G401.6 (cell line): Measurements from ENCODE around the gene DNAJB2.
"Not testable (repeated sequence)": the region's sequence is repeated elsewhere in the genome, so short reads cannot be mapped to it uniquely, and the experiment has no call there.

Source experiments
- FAIRE-seq: peaks from 2 replicates; lab custom pipeline; 2012; peaks lifted over from hg19 to GRCh38; lab: Jason Lieb, UNC

The DNAJB2 gene

DNA sequence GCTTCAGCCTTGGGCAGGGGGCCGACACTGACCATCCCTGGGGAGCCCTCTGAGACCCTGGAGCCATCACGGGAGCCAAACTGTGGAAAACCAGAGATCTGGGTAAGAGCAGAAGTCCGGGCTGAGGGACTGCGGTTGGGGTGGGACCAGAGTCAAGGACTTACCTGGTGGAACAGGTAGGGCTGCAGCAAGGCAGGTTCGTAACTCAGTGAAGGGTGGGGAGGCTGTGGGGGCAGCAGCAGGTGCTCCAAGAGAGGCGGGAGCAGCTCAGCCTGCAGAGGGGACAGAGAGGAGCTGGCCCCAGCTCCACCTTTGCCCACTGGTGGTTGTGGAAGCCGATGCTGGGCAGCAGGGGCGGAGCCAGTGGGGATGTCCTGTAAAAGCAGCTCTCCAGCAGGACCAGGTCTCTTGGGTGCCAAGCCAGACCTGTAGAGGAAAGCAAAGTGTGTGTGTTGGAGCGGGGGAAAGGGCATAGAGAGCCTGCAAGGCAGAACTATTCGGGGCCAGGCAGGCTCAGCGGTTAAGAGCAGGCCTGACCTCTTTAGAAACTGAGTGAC, 23.3 kb downstream of the DNAJB2 start:
- FAIRE-seq: no peak

DNA sequence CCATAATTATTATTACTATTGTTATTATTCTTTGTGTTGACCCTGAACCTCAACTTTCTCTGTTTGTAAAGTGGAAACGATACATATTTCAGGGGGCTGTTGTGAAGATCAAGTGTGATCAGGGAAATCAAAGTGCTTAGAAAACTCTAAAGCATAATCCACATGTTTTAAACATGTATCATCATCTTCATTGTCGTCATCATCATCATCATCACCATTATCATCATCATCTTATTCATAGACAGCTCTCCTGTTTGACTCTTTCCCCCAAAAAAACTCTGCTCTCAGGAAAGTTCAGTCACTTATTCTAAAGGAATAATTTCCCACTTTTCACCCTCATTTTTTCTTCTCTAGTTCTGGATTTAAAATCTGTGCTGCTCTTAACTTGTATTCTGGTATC, 25.1 kb downstream of the DNAJB2 start:
- no peak for FAIRE-seq

- no peak for FAIRE-seq
These were observed 26.9 kb downstream of the DNAJB2 start for GRCh38 chr2:219306047-219306446.

GRCh38 chr2:219308142-219309101, 29.3 kb downstream of the DNAJB2 start:
- FAIRE-seq: no peak

DNA sequence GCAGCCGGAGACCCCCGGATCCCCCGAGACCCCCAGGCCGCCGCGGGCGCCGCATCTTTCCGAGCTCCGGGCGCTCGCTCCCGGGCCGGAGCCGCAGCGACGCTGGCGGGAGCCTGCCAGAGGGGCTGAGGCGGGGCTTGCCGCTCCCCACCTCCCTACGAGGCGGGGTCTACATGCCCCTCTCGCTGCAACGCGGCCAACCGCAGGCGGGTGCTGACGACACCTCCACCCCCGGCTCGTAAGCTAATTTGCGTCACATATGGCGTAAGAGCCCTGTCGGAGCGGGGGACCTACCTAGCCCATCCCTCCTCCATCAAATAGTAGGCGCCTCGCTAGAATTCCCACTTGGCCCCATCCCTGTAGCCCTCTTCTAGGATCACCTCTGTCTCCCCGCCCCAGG, 30.1 kb downstream of the DNAJB2 start, which contains the start of gene PTPRN:
PTPRN (minus strand) TSS at position 124 of the 400 bp plus-strand sequence; CDS start at position 55, 69 bp downstream.
- FAIRE-seq: no peak

GRCh38 chr2:219312683-219313263, 33.6 kb downstream of the DNAJB2 start:
- FAIRE-seq: not testable (repeated sequence)

- FAIRE-seq: no peak
These were observed 35.8 kb downstream of the DNAJB2 start for GRCh38 chr2:219314804-219315468.

GRCh38 chr2:219323434-219323833, 44.3 kb downstream of the DNAJB2 start:
- FAIRE-seq: no peak

DNA sequence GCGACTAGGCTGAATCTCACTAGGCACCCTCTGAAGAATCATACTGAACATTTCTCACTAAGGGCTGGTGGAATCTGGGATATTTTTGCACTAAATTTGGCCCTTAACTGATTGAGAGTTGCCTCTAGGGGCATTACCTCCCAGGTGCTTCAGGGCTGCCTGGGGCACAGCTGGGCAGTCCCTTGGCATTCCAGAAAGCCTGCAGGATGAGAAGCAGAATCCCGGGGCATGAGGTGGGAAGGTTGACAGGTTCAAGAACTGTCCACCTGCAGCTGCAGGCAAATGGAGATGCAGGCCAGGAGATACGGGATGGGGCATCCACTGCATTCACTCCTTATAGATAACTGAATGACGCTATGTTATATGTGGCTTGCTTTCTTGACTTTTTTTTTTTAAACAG, 46.0 kb downstream of the DNAJB2 start:
- no peak for FAIRE-seq

DNA sequence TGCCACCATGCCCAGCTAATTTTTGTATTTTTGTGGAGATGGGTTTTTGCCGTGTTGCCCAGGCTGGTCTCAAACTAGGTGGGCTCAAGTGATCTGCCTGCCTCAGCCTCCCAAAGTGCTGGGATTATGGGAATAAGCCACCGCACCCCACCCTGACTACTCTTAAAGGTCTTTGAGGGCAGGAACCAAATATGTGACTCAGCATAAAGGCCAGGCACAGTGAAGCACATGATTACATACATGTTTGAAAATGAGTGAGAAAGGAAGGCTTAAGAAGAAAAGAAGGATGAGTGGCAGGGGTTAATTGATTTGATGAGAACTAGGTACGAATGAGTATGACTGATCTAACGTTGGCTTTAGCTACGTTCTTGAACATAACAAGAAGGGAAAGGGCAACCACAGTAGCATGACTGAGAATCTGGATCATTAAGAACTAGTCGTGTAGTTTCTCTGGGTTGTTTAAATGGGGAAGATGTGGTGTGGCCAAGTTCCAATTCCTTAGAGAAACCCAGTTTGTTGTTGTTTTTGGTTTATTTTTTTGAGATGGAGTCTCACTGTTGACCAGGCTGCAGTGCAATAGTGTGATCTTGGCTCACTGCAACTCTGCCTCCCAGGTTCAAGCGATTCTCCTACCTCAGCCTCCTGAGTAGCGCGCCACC, 46.6 kb downstream of the DNAJB2 start:
- no peak for FAIRE-seq

GRCh38 chr2:219327719-219328118, 48.6 kb downstream of the DNAJB2 start:
- no peak for FAIRE-seq

- FAIRE-seq: no peak
These were observed 52.5 kb downstream of the DNAJB2 start for GRCh38 chr2:219331560-219332213.

DNA sequence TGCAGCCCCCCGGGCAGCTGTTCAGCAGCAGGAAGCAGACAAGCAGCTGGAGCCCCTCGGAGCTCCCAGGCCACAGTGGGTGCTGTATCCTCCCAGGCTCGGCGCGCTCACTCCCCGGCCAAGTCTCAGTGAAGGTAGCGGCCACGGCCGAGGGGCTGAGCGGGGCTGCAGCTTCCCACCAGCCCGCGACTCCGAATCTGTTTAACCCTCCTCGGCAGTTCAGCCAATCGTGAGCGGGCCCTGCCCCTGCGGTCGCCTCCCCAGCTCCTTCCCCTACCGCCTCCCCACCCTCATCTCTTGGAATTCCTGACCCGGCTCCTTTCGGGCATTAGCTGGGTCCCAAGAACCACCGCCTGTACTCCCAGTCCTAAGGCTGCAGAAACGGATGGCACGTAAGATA, 53.4 kb downstream of the DNAJB2 start, which contains the start of gene RESP18:
RESP18 (minus strand) TSS at position 203 of the 400 bp plus-strand sequence.
- no peak for FAIRE-seq

GRCh38 chr2:219334076-219334475, 54.9 kb downstream of the DNAJB2 start:
- FAIRE-seq: no peak

- no peak for FAIRE-seq
These were observed 56.2 kb downstream of the DNAJB2 start for GRCh38 chr2:219335373-219335786.
